GM19372 (cell line): ENCODE measurements around the gene PTPRO.

ENCODE experiments used
- ATAC-seq: cut with Tn5 transposase; IDR thresholded peaks from one replicate; pipeline ENCODE4 v1.9.1; 2021; ENCODE audit warnings: mild to moderate bottlenecking, low read depth, moderate library complexity; ENCODE audit not compliant: unreplicated experiment

The PTPRO gene

DNA sequence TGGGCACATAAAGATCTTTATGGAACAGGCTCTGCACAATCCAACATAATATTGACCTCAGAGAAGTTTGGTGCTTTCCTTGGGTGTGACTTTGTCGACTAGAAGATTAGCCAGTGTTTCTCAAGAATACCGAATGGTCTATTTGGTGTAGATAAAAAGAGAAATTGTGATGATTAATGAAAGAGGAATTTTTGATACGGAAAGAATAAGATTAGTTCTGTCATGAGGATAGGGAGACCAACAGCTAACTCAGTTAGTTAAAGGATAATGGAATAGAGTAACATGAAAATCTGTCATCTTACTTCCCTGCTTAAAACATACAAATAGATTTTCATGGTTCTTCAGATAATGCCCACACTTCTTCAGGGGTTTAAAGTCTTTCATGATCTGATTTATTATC, 24.2 kb downstream of the PTPRO start:
- no peak for ATAC-seq

- no peak for ATAC-seq
These were observed 28.3 kb downstream of the PTPRO start for GRCh38 chr12:15350643-15351042.

DNA sequence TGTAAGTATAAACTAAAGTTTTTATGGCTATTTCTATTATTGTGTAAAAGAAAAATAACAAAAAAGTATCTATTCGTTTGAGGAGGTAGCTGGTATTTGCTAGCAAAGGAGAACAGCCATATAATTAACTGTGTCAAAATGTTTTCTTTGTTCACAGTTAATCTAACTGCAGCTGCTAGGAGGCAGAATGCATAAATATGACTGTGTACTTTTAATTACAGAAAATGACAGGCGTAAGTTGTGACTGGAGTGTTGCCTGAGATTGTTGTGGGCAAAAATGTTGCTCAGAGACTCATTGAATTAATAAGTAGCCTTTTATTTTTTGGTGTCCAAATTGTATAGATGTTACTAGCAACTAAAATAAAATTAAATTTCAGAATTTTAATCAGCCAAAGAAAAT, 33.5 kb downstream of the PTPRO start:
- no peak for ATAC-seq

DNA sequence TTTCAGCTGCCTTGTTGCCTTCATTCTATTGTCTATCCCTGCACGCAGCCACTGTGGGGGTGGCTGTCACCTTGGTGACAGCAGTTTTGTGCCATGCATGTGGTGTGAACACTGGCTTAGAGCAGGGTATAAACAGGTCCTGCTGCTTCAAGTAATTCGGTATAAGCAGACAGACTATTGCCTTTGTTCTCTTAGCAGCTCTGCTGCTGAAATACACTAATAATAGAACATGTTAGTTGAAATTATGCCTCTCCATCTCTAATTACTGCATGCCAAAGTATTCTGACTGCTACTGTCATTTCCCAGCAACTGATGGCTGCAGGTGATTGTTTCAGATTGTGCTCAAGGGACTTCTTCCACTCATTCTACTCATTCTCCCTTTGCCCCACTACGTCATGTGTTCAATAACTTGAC, 34.6 kb downstream of the PTPRO start:
- ATAC-seq = no peak

GRCh38 chr12:15364221-15365160, 42.2 kb downstream of the PTPRO start:
- ATAC-seq = no peak

- ATAC-seq = no peak
These were observed 46.5 kb downstream of the PTPRO start for GRCh38 chr12:15368812-15369211.

DNA sequence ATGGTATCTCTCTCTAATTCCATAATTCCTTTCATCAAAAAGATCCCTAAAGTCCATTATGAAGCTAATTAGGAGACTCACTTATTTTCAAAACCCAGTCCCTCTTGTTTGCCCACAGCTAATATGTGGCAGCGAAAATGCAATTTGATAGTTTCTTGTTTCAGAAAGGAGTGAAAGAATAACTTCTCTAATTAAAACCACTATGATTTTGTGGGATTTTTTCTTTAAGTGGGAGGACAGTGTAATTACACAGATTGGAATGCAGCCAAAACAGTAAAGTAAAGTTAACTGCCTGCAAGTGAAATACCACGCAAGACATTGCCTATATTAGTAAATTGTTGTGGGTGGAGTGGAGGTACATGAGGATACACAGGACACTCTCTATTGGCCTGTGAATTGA, 50.0 kb downstream of the PTPRO start:
- no peak for ATAC-seq

DNA sequence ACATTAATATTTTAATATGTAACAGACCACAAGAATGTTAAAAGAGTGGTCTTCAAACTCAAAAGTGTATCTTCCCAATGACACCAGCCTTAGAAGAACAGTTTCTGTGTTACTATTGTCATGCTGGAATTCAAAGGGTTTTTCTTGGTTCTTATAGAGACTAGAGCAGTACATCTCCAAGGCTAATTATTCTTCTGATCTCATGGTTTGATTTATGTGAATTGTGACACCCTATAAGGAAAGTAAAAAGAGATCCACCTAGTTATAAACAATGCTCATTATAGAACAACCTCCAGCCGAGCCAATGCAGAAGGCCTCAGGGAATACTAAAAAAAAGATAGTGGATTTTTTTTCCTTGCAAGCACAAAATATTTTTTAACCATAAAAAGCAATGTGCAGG, 65.5 kb downstream of the PTPRO start:
- ATAC-seq = no peak

GRCh38 chr12:15389561-15389960, 67.3 kb downstream of the PTPRO start:
- ATAC-seq = no peak

DNA sequence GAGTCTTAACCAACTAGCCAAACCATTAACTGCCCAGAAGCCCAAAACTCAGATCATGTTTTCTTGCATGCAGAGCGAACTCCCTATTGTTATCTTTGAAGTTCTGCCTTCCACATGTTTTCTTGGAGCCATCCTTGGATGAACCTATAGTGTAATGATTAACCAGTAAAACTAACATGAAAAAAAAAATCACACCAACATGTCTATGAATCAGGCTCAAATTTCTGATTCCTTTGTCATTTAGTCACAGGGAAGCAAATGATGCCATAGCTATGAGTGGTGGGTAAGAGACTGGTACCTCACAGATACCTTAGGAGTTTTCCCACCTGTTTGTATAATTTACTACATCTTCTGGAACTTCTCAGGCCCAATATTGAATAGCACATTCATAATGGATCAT, 70.7 kb downstream of the PTPRO start:
- no peak for ATAC-seq

DNA sequence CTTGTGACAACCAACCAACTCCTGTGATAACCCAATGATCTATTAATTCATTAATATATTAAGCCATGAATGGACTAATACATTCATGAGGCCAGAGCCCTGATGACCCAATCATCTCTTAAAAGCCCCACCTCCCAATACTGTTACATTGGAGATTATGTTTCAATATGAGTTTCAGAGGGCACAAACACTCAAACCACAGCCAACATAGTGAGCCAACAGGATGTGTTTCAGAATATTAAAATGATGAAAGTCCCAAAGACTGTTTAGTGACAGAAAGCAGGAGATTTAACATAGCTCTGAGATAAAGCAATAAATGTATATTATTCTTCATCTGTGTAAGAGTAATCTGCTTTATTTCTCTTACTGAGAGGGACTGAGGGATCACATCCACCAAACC, 71.7 kb downstream of the PTPRO start:
- no peak for ATAC-seq

GRCh38 chr12:15404485-15404884, 82.2 kb downstream of the PTPRO start:
- ATAC-seq = no peak

DNA sequence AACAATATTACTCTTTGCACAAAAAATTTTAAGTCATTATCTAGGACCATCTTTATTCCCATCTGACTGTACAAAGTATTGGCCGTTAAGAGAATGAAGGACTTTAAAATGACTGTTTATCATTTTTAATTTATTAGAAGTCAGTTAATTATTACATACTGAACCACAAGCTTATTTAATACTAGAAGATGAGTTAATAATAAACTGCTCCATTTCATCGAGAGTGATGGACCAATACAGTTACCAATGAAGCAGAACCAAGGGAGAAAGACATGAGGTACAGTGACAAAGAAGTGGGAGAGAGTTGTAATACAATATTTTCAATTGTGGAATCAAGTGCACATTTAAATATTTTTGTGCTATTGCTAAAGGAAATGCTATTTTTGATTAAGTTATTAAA, 83.3 kb downstream of the PTPRO start:
- no peak for ATAC-seq

DNA sequence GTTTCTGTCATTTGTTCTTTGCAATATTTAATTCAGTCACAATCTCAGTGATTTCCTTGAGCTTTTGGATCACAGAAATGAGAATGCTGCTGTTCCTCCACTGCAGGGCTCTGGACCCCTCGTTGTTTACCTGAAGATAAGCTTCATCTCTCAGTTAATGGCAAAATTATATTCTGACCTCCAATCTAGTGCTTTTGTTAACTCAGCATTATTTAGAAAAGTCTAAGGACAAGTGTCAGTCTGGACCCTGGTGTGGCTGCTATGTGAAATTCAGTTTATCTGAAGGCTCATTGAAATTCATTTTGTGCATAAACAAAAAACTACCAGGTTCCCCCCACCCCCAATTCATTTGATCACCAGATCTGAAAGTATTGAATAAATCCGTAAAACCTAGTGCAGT, 84.7 kb downstream of the PTPRO start:
- ATAC-seq = no peak

GRCh38 chr12:15411842-15412241, 89.5 kb downstream of the PTPRO start:
- no peak for ATAC-seq

- no peak for ATAC-seq
These were observed 95.4 kb downstream of the PTPRO start for GRCh38 chr12:15417691-15418090.

- no peak for ATAC-seq
These were observed 101.3 kb downstream of the PTPRO start for GRCh38 chr12:15423629-15424028.

DNA sequence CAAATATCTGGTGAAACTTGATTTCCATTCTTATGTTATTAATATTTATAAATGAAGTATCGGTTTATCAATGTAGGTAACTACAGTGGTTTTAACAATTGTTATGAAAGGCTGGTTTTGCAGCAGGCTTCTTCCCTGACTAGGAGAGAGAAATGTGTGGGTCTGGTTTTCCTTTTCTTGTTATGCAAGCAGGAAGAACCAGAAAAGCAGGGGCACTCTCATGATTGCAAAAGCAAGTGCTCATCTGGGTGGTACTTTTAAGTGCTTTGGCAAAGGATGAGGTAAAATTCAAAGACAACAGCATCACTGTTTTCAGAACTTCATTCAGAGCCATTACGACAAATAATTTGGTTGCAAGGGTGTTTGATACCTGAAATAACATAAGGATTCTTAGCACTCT, 105.6 kb downstream of the PTPRO start:
- ATAC-seq = no peak

DNA sequence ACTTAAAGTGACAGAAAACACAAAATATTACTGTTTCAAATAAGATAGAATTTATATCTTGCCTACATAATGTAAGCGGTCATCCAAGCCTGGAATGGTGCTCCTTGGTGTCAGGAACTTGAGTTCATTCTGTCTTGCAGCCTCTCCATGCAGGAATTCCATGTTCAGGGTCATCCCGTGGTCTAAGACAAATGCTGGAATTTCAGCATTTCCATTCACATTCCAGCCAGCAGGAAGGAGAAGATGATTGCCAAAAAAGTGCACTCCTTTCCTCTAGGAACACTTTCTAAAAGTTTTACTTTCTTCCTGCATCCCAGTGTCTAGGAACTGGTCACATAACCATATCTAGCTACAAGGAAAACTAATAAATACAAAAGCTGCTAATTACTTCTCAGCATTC, 106.3 kb downstream of the PTPRO start:
- no peak for ATAC-seq

DNA sequence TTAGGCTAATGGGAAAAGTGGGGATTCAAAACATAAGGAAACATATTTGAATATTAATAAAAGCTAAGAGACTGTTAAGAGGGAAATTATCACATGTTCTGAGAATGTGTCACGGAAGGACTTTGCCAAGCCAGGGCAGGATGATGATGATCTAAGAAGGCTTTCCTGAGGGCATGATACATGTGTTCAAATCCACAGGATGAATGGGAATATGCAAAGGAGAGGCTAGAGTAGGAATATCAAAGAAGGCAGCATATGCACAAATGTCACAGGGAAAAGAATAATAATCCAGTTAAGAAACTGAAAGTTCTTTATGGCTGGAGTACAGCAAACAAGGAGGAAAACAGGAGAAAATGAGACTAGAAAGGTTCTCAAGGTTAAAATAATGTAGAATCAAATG, 107.0 kb downstream of the PTPRO start:
- ATAC-seq = no peak

DNA sequence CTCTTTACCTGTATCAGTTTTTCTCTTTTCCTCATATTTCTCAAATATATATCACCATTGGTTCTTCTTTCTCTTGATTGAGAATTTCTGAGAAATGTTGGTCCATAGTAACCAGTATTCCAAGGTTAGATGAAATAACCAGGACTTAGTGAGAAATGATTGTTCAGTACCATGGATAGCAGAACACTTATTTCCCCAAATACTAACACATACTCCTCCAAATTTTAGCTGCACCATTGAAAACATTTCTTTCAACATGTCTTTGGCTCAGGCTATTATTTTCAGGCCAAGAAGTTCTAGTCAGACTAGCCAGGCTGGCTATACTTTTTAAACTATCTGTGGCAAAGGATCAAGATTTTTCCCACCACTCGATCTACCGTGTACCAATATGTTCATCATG, 113.3 kb downstream of the PTPRO start:
- no peak for ATAC-seq

DNA sequence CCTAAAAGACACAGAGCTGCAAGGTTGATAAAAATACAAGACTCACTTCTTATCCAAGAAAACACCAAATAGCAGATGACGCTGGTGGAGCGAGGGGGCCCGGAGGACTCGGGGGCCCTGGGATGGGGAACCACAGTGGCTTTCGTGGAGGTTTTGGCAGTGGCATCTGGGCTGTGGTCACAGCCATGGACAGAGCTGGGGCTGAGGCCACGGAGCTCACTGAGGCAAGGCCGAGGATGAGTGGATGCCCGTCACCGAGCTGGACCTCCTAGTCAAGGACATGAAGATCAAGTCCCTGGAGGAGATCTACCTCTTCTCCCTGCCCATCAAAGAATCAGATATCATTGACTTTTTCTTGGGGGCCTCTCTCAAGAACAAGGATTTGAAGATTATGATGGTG, 117.2 kb downstream of the PTPRO start:
- ATAC-seq = no peak

GRCh38 chr12:15443050-15443449, 120.7 kb downstream of the PTPRO start:
- ATAC-seq = no peak
